HL-60/S4 (cell line): ENCODE results near the gene MCU.
"Not testable (repeated sequence)": the region's sequence is repeated elsewhere in the genome, so short reads cannot be mapped to it uniquely, and the experiment has no call there.

ENCODE experiments used
- in situ Hi-C: fragments of 300-500 bp; cut with MboI; formaldehyde crosslinking; loops from 2 replicates; pipeline ENCODE4 v1.14.3; 2022; ENCODE audit warnings: low sequenced_read_pairs

Gene MCU

DNA sequence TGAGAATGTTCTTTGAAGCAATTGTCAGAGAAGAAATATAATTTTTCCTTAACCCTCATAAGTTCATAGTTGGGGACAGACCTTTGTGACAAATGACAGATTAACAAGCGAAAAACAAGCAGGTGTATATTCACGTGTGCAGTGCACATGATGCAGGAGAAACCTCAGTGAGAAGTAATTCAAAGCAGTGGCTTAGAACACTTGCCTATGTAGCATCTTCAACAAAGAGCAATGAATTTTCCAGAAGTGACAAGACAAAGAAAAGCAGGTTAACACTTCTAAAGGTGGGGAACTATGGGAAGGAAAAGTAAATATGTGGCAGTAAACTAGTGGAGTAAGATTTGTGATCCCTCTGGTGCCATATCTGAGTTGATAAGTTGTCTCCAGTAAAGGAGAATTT is 65.8 kb downstream of the MCU start:
- in situ Hi-C loops = no loop called here

DNA sequence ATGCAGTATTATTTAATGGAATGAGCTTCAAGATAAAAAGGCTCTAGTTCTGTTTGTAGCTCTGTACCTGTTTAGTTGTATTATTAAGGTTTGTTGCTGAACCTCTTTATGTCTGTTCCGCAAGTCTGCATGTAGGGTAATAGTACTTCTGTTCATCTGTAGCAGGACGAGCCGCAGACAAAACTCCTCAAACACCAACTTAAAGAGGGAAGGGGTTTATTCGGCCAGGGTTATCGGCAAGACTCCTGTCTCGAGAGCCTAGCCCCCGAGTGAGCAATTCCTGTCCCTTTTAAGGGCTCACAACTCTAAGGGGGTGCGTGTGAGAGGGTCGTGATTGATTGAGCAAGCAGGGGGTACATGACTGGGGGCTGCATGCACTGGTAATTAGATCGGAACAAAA is 67.0 kb downstream of the MCU start:
- in situ Hi-C loops = not testable (repeated sequence)

DNA sequence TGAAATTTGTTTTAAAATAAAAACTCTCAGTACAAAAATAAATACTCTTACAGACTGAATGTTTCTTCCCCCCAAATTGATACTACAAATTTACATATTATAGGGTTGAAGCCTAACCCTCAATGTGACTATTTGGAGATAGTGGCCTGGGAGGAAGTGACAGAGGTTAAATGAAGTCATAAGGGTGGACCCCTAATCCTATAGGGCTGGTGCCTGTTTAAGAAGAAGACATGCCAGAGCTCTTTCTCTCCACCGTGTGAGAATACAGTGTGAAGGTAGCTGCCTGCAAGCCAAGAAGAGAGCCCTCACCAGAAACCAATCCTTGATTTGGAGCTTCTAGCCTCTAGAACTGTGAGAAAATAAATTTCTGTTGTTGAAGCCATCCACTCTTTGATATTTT is 67.6 kb downstream of the MCU start:
- in situ Hi-C loops = no loop called here

- in situ Hi-C loops = no loop called here
Measured at GRCh38 chr10:72761498-72761897, 69.6 kb downstream of the MCU start.

DNA sequence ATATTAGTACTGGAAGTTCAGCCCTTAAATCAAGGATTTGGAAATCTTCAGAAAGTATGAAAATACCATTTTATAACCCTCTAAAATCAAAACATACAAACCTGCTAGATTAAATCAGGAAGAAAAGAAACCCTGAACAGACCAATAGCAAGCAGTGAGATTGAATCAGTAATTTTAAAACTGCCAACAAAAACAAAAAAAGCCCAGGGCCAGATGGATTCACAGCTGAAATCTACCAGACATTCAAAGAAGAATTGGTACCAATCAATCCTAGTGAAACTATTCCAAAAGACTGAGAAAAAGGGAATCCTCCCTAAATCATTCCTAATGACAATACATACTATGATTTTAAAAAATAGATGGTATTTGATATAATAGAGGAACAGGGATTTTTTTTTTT is 70.1 kb downstream of the MCU start:
- in situ Hi-C loops = no loop called here

DNA sequence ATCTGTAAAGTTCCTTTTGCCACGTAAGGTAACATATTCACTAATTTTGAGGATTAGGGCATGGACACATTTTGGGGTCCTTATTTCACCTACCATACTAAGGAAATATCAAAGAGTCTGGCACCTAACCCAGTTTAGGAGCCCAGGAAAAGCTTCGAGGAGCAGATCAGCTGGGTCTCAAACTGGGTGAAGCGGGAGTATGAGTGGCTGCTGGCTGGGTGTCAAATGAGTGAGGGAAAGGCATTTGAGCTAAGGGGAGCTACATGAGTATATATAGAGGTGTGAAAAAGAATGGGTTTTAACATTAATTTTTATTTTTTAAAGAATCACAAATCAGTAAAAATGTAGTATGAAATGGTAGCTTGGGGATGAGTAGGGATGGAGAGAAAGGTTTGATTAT is 71.3 kb downstream of the MCU start:
- in situ Hi-C loops = no loop called here

GRCh38 chr10:72764151-72764550 is 72.2 kb downstream of the MCU start:
- in situ Hi-C loops = no loop called here

DNA sequence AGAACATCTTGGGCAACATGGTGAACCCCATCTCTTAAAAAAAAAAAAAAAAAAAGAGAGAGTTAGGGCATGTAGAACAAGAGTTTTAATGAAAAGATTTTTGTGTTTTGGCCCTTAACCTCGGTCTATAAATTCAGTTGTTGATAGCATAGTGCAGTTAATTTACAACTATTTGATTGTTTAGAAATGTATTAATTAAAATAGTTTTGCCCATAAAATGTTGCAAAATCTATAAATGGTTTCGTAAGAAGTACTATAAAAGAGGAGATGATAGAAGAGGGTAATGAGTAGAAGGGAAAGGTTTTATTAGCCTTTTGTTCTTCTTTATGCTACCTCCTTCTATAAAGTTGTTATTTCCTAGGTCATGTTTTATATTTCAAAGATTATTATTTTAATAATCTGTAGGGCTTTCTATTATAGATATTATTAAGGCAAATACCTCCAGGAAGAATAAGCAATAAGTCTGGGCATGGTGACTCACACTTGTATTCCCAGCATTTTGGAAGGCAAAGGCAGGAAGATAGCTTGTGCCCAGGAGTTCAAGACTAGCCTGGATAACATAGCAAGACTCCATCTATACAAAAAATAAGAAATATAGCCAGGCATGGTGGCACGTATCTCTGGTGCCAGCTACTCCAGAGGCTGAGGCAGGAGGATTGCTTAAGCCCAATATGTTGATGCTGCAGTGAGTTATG is 73.3 kb downstream of the MCU start:
- in situ Hi-C loops = no loop called here

GRCh38 chr10:72771195-72771594 is 79.3 kb downstream of the MCU start:
- in situ Hi-C loops = not testable (repeated sequence)

DNA sequence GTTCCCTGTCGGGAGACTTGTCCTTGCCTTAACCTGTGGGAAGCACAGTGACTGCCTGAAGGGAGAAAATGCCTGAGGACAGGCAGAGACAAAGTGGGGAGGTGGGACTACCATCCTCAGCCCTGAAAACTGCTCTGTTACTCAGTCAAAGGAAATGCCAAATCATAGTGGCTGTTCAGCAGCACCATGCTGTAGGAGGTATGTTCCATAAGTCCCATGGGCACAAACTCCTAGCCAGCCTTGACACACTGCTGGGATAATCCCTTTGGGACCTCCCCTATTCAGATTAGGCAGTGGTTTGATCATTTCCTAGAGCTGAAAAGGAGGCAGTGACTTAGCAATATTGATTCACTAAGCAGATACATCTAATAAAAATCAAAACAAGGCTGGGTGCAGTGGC is 80.1 kb downstream of the MCU start:
- in situ Hi-C loops = no loop called here

DNA sequence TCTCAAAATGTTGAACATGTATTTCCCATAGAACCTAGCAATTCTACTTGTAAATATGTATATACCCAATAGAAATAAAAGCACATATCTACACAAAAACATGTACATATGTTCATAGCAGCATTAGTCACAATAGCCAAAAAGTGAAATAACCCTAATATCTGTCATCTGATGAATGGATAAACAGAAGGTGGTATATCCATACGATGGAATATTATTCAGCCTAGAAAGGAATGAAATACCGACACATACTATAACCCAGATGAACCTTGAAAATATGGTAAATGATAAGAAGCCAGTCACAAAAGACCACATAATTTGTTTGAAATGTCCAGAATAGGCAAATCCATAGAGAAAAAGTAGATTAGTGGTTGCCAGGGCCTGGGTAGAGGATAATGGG is 87.9 kb downstream of the MCU start:
- in situ Hi-C loops = no loop called here

DNA sequence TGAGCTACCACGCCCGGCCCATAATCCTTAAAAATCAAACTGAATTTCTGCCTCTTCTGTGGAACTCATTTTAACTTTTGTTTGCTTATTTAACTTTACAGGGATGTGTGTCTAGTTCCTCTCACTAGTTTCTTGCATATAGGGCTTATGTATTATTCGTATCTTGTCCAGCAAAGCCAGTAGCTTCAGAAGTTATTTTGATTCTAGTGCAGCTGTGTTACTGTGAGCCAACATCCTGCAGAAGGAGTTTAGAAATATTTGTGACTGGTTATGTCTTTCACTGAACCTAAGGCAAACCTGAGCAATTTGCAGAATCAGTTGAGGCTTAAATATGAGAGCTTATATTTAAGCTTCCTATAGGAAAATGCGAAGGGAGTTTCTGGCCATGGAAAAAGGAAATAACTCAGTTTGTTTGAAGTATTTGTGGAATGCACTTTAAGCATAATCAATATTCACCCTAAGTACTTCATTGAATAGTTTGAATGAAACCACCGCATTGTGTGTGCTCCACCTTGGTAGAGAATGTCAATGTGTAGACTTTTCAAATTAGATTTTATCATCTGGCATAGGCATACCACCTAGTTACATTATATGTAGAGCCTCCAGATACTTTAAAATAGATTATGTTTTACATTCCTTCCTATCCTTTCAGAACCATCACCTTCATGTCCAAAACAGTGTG is 90.8 kb downstream of the MCU start:
- in situ Hi-C loops = no loop called here

DNA sequence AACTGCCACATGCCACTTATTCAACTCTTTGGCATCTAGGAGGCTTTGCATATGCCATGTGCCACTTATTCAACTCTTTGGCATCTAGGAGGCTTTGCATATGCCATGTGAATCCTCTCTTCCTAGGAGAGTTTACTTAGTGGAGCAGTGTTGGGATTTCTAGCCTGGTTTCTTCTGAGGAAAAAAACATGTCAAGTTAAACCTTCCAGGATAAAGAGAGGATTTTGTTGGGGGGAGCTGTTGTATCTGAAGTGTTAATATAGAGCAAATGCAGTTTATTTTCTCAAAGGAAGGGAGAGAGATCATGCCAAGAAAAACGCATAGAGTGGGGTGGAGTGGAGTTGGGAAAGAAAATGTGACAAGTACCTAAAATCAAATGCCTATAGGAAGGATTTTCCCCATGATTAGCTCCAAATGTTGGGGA is 91.5 kb downstream of the MCU start:
- in situ Hi-C loops = no loop called here

DNA sequence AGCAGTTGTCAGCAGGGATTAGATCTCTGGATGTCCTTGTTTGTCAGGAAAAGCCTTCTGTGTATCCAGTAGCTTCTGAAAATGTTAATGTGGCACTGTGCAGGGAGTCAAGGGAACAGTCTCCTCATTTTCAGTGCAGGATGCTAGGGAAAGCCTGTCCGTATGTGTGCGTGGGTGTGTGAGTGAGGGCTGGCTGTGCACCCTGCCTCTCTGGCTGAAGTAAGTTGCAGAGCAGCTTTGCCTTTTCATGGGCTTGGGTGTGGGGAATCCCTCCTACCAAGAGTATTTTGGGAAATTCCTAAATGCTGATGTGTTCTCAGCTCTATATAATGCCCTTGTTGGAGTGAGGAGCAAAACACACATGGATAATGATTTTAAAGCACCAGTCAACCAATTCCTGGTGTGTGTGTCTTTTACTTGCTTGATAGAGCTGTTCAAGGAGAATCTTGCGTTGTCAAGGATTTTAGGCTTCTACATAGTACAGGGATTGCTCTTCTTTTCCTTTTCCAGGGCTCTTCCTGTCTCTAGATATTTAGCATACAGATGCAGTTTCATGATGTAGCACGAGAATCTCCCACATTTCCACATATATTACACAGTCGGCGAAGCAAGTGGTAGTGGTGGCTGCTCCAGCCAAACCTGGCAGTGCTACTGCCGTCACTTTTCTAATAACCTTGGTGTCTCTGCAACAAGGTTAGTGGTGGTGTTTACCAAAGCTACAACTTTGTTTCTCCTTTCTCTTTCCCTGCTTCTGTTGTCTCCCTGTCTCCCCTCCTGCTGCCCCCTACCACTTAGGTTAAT is 92.8 kb downstream of the MCU start:
- in situ Hi-C loops = no loop called here

GRCh38 chr10:72785409-72785808 is 93.5 kb downstream of the MCU start:
- in situ Hi-C loops = no loop called here

- in situ Hi-C loops = no loop called here
Measured at GRCh38 chr10:72790216-72790990, 98.5 kb downstream of the MCU start.

- in situ Hi-C loops = no loop called here
Measured at GRCh38 chr10:72792288-72792687, 100.3 kb downstream of the MCU start.

- in situ Hi-C loops = no loop called here
Measured at GRCh38 chr10:72793752-72794151, 101.8 kb downstream of the MCU start.

DNA sequence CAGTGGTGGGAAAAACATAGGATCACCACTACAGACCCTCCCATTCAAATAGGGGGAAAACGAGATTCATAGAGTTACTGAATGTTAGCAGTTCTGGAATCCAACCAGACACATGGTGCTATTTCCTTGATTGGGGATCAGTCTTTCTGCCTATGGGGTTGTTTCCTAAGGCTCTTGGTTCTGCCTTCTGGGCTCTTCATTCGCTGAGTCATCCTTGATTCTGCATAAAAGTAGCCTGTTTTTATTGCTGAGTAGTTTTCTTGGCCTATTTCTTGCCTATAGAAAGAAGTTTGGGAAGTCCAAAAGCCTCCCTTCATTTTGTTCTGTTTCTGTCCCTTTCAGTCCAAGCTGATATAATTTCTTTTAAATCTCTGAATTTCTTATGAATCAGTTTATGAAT is 102.3 kb downstream of the MCU start:
- in situ Hi-C loops = no loop called here

GRCh38 chr10:72796042-72796441 is 104.1 kb downstream of the MCU start:
- in situ Hi-C loops = no loop called here

- in situ Hi-C loops = no loop called here
Measured at GRCh38 chr10:72796538-72796937, 104.6 kb downstream of the MCU start.
